Smooth muscle cell (in vitro differentiated cells): ENCODE results near the gene ZFP92. TPM values are rescaled to one million over a fixed set of nuclear protein-coding genes. Genes with fewer than 3 reads are reported as not detected.

Experiments
- DNase-seq: peaks from one replicate; lab custom pipeline; 2025; ENCODE audit not compliant: unreplicated experiment; lab: John Stamatoyannopoulos, UW
- H2AFZ ChIP-seq: fragments of 200-600 bp; sonication (generic); 2 replicates; pipeline ENCODE4 v1.6.0; 2016; ENCODE audit warnings: antibody characterized with exemption, low read depth, mild to moderate bottlenecking
- H3F3A ChIP-seq: fragments of 200-600 bp; sonication (generic); 2 replicates; pipeline ENCODE4 v1.6.0; 2017; ENCODE audit warnings: antibody characterized with exemption, low read depth
- H3K27ac ChIP-seq: fragments of 200-600 bp; sonication (generic); 2 replicates; pipeline ENCODE4 v1.5.1; 2016; ENCODE audit warnings: low read depth, mild to moderate bottlenecking
- H3K27me3 ChIP-seq: fragments of 200-600 bp; sonication (generic); 2 replicates; pipeline ENCODE4 v1.6.1; 2016; ENCODE audit warnings: low read depth, mild to moderate bottlenecking
- H3K36me3 ChIP-seq: fragments of 200-600 bp; sonication (generic); 2 replicates; pipeline ENCODE4 v1.5.1; 2016; ENCODE audit warnings: low read depth
- H3K4me1 ChIP-seq: fragments of 200-600 bp; sonication (generic); 2 replicates; pipeline ENCODE4 v1.5.1; 2016; ENCODE audit warnings: low read depth
- H3K4me2 ChIP-seq: fragments of 200-600 bp; sonication (generic); 2 replicates; pipeline ENCODE4 v1.6.0; 2016; ENCODE audit warnings: mild to moderate bottlenecking
- H3K4me3 ChIP-seq: fragments of 200-600 bp; sonication (generic); 2 replicates; pipeline ENCODE4 v1.5.1; 2016; ENCODE audit warnings: mild to moderate bottlenecking
- H3K79me2 ChIP-seq: fragments of 200-600 bp; sonication (generic); 2 replicates; pipeline ENCODE4 v1.6.0; 2016; ENCODE audit warnings: low read depth, mild to moderate bottlenecking
- H3K9ac ChIP-seq: fragments of 200-600 bp; sonication (generic); 2 replicates; pipeline ENCODE4 v1.6.0; 2016; ENCODE audit warnings: low read depth
- H3K9me3 ChIP-seq: fragments of 200-600 bp; sonication (generic); replicated peaks from 2 replicates; pipeline ENCODE4 v1.5.1; 2016; ENCODE audit warnings: low read depth
- H4K20me1 ChIP-seq: fragments of 200-600 bp; sonication (generic); 2 replicates; pipeline ENCODE4 v1.6.0; 2016; ENCODE audit warnings: low read depth
- CTCF ChIP-seq: fragments of 200-600 bp; sonication (generic); IDR thresholded peaks from 2 replicates; pipeline ENCODE4 v1.5.1; 2017; ENCODE audit warnings: borderline replicate concordance, mild to moderate bottlenecking, antibody characterized with exemption; ENCODE audit not compliant: insufficient read depth, poor library complexity, severe bottlenecking
- WGBS: methylation state at CpG from one replicate; pipeline ENCODE4 v1.1.7; 2016; ENCODE audit warnings: low lambda C conversion rate; 5-methylcytosine and 5-hydroxymethylcytosine counted together
- polyA plus RNA-seq: library from polyadenylated mRNA; unstranded; fragments of >200 nt; fragmentation: Nextera tagmentation; extraction: Ambion mirVana; gene quantifications from 2 replicates; pipeline ENCODE4 v1.2.1, GENCODE V29; 2016
- total RNA-seq: library from RNA; depleted of rRNA; stranded (reverse); fragments of >200 nt; gene quantifications from 2 replicates; pipeline ENCODE4 v1.2.3, GENCODE V29; 2014

Gene ZFP92
- total and polyA plus RNA-seq, 2 experiments from 2014 or later = 0.73 to 1.3 TPM

DNA sequence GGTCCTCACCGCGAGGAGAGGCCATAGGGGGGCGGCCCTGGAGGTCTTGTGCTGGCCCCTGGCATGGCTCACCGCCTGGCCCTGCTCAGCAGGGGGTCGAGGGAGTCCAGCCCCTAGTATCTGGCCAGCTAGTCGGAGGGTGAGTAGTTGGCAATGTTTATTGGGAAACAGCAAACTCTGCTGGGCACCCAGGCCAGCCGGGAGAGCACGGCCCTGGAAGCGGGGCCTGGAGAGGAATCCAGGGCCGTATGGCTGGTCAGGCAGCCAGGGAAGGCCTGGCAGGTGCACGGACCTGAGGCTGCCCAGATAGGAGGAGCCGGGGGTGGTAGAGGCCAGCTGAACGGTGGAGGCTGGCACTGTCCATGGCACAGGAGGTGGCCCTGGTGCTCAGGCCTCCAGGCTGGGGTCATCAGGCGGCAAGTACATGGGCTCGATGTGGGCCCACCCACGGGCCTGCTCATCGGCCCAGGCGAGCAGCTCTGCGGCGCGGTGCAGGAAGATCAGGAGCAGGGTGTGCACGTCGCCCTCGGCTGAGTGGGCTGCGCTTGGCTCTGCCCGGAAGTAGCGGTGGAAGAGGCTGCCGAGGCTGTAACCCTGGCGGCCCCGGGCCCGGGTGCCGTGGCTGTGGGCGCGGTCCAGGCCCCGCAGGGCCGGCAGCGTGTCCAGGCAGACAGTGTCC, 33.2 kb downstream of the ZFP92 start:
- H3K79me2 ChIP-seq = no peaks in the 10 kb centered on the region
- no peak overlapping the region for H3K4me2 ChIP-seq
- no peak overlapping the region for H3K9ac ChIP-seq
- H4K20me1 ChIP-seq = no peaks in the 10 kb centered on the region
- H3K36me3 ChIP-seq = no peaks in the 10 kb centered on the region
- H3K27me3 ChIP-seq = no peaks in the 10 kb centered on the region
- no peak for TF ChIP-seq CTCF
- H3K27ac ChIP-seq = no peak overlapping the region
- no peak overlapping the region for H2AFZ ChIP-seq
- 96% methylated on average over 28 of the region's 37 CpGs for WGBS
- no peak overlapping the region for H3K4me3 ChIP-seq
- no peaks in the 10 kb centered on the region for H3K9me3 ChIP-seq
- no peak for DNase-seq
- no peaks in the 10 kb centered on the region for H3K4me1 ChIP-seq
- no peaks in the 10 kb centered on the region for H3F3A ChIP-seq

DNA sequence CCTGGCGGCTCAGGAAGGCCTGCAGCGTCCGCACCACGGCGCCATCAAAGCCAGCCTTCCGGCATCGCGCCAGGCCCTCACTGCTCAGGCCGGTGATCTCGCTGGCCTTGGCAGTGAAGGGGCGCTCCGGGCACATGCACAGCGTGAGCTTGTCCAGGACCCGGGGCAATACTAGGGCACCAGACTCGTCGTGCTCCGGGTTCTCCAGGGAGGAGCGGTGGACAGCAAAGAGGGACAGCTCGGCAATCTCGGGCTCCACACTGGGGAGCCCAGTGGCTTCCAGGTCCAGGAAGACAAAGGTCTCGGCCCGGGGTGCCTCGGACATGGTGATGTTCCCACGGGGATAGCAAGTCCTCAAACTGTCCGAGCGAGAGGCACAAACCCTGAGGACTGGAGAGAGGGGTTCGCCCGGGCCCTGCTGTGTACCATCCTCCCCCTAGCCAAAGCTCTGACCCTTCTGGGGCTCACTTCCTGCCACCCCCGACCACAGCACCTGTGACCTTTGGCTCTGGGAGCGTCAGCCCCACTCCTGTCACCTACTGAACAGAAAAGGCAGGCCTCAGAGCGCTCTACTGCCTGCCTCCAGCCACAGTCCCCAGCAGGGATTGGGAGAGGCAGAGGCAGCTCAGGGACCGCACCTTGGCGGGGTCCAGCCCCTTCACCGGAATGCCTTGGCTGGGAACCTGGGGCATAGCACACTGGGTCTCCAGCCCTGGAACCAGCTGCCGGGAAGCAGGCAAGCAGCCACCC, 34.0 kb downstream of the ZFP92 start:
- Histone ChIP-seq H3K27ac (no peak overlapping the region), H3K9ac (no peak overlapping the region), H3K4me3 (no peak overlapping the region), H3F3A (no peaks in the 10 kb centered on the region), H2AFZ (no peak overlapping the region), H3K79me2 (no peaks in the 10 kb centered on the region), H3K4me1 (no peaks in the 10 kb centered on the region), H3K27me3 (no peaks in the 10 kb centered on the region), H3K4me2 (no peak overlapping the region), H4K20me1 (no peaks in the 10 kb centered on the region), H3K36me3 (no peaks in the 10 kb centered on the region), H3K9me3 (no peaks in the 10 kb centered on the region)
- WGBS = 94% methylated on average over 35 of the region's 35 CpGs
- DNase-seq = no peak
- TF ChIP-seq CTCF = no peak

GRCh38 chrX:153445856-153446635, 34.8 kb downstream of the ZFP92 start, which contains the start of gene TREX2:
Gene TREX2 (minus strand): TSS chrX:153446056. CDS start chrX:153445430, 626 bp downstream.
- H3K27me3 ChIP-seq = no peaks in the 10 kb centered on the region
- H2AFZ ChIP-seq = no peak within 1 kb of the TSS
- H3K9ac ChIP-seq = no peak within 1 kb of the TSS
- H3K36me3 ChIP-seq = no peaks in the 10 kb centered on the region
- H3F3A ChIP-seq = no peaks in the 10 kb centered on the region
- TF ChIP-seq CTCF = no peak
- no peaks in the 10 kb centered on the region for H3K4me1 ChIP-seq
- no peaks in the 10 kb centered on the region for H3K9me3 ChIP-seq
- no peak within 1 kb of the TSS for H3K4me2 ChIP-seq
- no peak within 1 kb of the TSS for H3K27ac ChIP-seq
- H3K79me2 ChIP-seq = no peaks in the 10 kb centered on the region
- no peak within 1 kb of the TSS for H3K4me3 ChIP-seq
- H4K20me1 ChIP-seq = no peaks in the 10 kb centered on the region
- no peak for DNase-seq
- WGBS = 87% methylated on average over 30 of the region's 30 CpGs
